Gastroesophageal sphincter (tissue), 4 donors: ENCODE data around the gene GFRA3. TPM values are rescaled to one million over a fixed set of nuclear protein-coding genes. Genes with fewer than 3 reads are reported as not detected.
"Not testable (repeated sequence)": the region's sequence is repeated elsewhere in the genome, so short reads cannot be mapped to it uniquely, and the experiment has no call there.

Source experiments
- ATAC-seq: fragments of 150-250 bp; one replicate; pipeline ENCODE4 v1.9.1; 2016; ENCODE audit warnings: mild to moderate bottlenecking, moderate library complexity
- H3K27ac ChIP-seq, 4 donors: fragments of 200-600 bp; sonication (generic) in 3 of 4; 1 replicate in 3 of 4; 2 replicates in 1 of 4; pipeline ENCODE4 v1.5.1; 2016 to 2019
- H3K27me3 ChIP-seq: fragments of 200-600 bp; sonication (generic); one replicate; pipeline ENCODE4 v1.5.1; 2019
- H3K36me3 ChIP-seq, 2 donors: fragments of 200-600 bp; sonication (generic); one replicate each; pipeline ENCODE4 v1.5.1; 2019; ENCODE audit warnings: control low read depth in 1 of 2
- H3K4me1 ChIP-seq, 3 donors: fragments of 200-600 bp; sonication (generic); 1 replicate in 2 of 3; 2 replicates in 1 of 3; pipeline ENCODE4 v1.5.1; 2016 to 2019; ENCODE audit warnings: control low read depth in 2 of 3
- H3K4me3 ChIP-seq, 2 donors: fragments of 200-600 bp; sonication (generic); one replicate each; pipeline ENCODE4 v1.5.1; 2019; ENCODE audit warnings: mild to moderate bottlenecking in 1 of 2, moderate library complexity in 1 of 2
- H3K9me3 ChIP-seq, 3 donors: fragments of 200-600 bp; sonication (generic); one replicate each; pipeline ENCODE4 v1.5.1; 2017 to 2019; ENCODE audit warnings: control low read depth in 2 of 3
- EP300 ChIP-seq: sonication (generic); formaldehyde crosslinking; IDR thresholded peaks from one replicate; pipeline ENCODE4 v1.6.1; 2017; ENCODE audit warnings: antibody characterized with exemption, mild to moderate bottlenecking
- POLR2A ChIP-seq, 2 donors: fragments of 450-650 bp; IDR thresholded peaks; one replicate each; pipeline ENCODE4 v1.6.1; 2017; ENCODE audit warnings: antibody characterized with exemption in 2 of 2, mild to moderate bottlenecking in 2 of 2, moderate library complexity in 1 of 2
- POLR2AphosphoS5 ChIP-seq: sonication (generic); formaldehyde crosslinking; IDR thresholded peaks from one replicate; pipeline ENCODE4 v1.6.1; 2017; ENCODE audit warnings: antibody characterized with exemption
- WGBS, 2 donors: methylation state at CpG; one replicate each; pipeline ENCODE4 v1.1.5; 2018; ENCODE audit warnings: low coverage in 1 of 2; 5-methylcytosine and 5-hydroxymethylcytosine counted together
- total RNA-seq, 4 donors: library from RNA; depleted of rRNA; stranded (reverse); fragments of >200 nt; gene quantifications; one replicate each; pipeline ENCODE4 v1.1.0, GENCODE V29; 2016
- TF ChIP-seq, protein P1 (sequence below), 4 experiments: fragments of 200-600 bp in 2 of 4; fragments of 450-650 bp in 2 of 4; sonication (generic) in 1 of 4; IDR thresholded peaks; one replicate each; pipeline ENCODE4 v1.5.1; 2017 to 2019; ENCODE audit warnings: antibody characterized with exemption in 4 of 4, mild to moderate bottlenecking in 2 of 4, moderate library complexity in 2 of 4

Gene GFRA3, protein sequence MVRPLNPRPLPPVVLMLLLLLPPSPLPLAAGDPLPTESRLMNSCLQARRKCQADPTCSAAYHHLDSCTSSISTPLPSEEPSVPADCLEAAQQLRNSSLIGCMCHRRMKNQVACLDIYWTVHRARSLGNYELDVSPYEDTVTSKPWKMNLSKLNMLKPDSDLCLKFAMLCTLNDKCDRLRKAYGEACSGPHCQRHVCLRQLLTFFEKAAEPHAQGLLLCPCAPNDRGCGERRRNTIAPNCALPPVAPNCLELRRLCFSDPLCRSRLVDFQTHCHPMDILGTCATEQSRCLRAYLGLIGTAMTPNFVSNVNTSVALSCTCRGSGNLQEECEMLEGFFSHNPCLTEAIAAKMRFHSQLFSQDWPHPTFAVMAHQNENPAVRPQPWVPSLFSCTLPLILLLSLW
- 1 to 10 TPM in 3 of 4 donors, under 1 TPM in 1; 0.40 to 6.4 (median 1.7) TPM for total RNA-seq

DNA sequence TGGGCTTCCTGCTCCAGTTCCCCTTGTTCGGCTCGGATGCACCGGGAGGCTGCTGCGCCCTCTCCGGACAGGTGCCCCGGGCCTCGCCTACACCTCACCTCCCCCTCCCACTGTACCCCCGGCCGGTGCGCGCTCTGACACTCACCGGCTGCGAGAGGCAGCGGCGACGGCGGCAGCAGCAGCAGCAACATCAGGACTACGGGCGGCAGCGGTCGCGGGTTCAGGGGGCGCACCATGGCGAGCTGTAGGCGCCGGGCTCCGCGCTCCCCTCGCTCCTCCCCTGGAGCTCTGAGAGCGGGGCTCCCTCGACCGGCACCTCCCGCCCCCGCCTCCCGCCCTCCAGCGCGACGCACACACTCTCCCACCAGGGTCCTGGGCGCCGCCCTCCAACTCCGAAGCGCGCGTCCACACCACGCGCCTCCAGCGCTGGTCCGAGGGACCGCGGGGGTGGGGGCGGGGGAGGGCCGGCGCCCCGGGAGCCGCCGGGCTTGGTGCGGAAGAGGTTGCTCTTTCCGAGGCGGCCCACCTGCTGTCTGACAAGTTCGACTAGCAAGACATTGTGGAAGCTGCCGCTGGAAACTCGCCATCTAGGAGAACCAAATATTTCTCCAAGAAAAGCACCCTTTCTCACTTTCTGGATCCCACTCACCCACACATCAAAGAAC is at the start of gene GFRA3:
Gene GFRA3 (minus strand): TSS at position 433 of the 665 bp plus-strand sequence. CDS start 197 bp downstream, at position 236.
- ATAC-seq = peak; percentile 10
- TF ChIP-seq, protein P1, sequence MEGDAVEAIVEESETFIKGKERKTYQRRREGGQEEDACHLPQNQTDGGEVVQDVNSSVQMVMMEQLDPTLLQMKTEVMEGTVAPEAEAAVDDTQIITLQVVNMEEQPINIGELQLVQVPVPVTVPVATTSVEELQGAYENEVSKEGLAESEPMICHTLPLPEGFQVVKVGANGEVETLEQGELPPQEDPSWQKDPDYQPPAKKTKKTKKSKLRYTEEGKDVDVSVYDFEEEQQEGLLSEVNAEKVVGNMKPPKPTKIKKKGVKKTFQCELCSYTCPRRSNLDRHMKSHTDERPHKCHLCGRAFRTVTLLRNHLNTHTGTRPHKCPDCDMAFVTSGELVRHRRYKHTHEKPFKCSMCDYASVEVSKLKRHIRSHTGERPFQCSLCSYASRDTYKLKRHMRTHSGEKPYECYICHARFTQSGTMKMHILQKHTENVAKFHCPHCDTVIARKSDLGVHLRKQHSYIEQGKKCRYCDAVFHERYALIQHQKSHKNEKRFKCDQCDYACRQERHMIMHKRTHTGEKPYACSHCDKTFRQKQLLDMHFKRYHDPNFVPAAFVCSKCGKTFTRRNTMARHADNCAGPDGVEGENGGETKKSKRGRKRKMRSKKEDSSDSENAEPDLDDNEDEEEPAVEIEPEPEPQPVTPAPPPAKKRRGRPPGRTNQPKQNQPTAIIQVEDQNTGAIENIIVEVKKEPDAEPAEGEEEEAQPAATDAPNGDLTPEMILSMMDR (IDR thresholded peaks at IDR 0.05) = no peak
- TF ChIP-seq POLR2A (IDR thresholded peaks at IDR 0.05) (no peak), POLR2AphosphoS5 (no peak), EP300 (no peak)
- H3K4me3 ChIP-seq = peak within 1 kb of the TSS in 1 of 2 donors; percentile 53
- peaks cover 0 to 12% (median 0%) of the 10 kb centered on the region in 3 donors for H3K4me1 ChIP-seq
- H3K27ac ChIP-seq = peak within 1 kb of the TSS in 3 of 4 donors; percentile 34 to 68 (median 41)
- H3K36me3 ChIP-seq = no peaks in the 10 kb centered on the region
- peaks cover 42% of the 10 kb centered on the region for H3K27me3 ChIP-seq
- WGBS, 2 donors = 13 to 17% methylated on average over 3 to 4 of the region's 62 CpGs
- H3K9me3 ChIP-seq = no peaks in the 10 kb centered on the region

DNA sequence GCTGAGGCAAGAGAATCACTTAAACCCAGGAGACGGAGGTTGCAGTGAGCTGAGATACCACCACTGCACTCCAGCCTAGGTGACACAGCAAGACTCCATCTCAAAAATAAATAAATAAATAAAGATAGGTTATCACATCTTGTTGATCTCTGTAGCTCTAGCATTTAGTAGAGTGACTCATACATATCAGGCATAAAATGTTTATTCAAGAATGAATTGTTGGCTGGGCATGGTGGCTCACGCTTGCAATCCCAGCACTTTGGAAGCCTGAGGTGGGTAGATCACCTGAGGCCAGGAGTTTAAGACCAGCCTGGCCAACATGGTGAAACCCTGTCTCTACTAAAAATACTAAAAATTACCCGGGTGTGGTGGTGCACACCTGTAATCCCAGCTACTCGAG is 43.8 kb upstream of the GFRA3 start:
- not testable (repeated sequence) for H3K27ac ChIP-seq, H3K27me3 ChIP-seq, H3K9me3 ChIP-seq, ATAC-seq, H3K36me3 ChIP-seq, H3K4me1 ChIP-seq, H3K4me3 ChIP-seq
- 89% methylated on average over 3 of the region's 4 CpGs; no CpG with 5 or more reads in 1 of the 2 donors for WGBS, 2 donors

DNA sequence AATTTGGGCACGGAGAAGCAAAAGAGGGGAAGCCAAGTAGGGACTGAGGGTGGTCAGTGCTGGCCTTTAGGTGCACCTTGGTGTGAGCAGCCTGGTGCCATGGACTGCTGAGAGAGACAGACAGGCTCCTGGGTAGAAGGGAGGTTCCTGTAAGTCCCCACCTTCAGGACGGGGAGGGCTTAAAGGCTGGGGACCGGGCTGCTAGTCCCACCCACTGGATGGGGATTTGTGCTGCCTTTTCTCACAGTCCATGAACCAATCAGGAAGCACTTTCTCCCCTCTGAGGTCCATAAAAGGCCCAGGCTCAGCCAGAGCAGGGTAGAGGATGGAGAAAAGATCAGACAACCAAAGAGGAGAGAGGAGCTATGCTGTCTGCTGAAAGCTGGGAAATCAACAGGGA is 41.9 kb upstream of the GFRA3 start:
- H3K4me1 ChIP-seq = no peaks in the 10 kb centered on the region
- no peaks in the 10 kb centered on the region for H3K36me3 ChIP-seq
- H3K27me3 ChIP-seq = peaks cover 8% of the 10 kb centered on the region
- no peak overlapping the region for H3K4me3 ChIP-seq
- TF ChIP-seq POLR2AphosphoS5 = no peak
- no peak for TF ChIP-seq POLR2A (IDR thresholded peaks at IDR 0.05)
- TF ChIP-seq, protein P1 (IDR thresholded peaks at IDR 0.05) = no peak
- TF ChIP-seq EP300 = no peak
- no peak overlapping the region for H3K27ac ChIP-seq
- no CpG with 5 or more reads among the region's 3 CpGs for WGBS, 2 donors
- no peak for ATAC-seq
- H3K9me3 ChIP-seq = no peaks in the 10 kb centered on the region

DNA sequence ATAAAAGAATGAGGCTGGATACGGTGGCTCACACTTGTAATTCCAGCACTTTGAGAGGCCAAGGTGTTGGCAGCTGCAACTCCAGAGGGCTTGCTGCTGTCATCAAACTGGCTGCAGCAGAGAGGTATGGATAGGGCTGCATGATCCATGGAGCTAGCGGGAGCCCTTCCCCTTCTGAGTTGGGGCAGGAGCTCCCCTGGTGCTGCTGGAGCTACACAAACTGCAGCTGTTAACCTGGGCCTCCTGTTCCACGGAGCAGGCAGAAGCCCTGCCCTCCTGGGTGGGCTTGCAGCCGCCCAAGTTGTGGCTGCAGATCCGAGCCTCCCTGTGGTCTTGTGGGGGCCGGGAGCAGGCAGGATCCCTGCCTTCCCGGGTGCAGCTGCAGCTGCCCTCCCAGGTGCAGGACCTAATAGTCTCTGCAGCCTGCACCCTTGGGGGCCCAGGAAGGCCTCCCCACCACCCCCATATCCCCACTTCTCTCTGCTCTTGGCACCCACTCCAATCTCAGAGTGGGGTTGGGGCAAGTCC is 41.4 kb upstream of the GFRA3 start:
- ATAC-seq = no peak
- TF ChIP-seq EP300 = no peak

DNA sequence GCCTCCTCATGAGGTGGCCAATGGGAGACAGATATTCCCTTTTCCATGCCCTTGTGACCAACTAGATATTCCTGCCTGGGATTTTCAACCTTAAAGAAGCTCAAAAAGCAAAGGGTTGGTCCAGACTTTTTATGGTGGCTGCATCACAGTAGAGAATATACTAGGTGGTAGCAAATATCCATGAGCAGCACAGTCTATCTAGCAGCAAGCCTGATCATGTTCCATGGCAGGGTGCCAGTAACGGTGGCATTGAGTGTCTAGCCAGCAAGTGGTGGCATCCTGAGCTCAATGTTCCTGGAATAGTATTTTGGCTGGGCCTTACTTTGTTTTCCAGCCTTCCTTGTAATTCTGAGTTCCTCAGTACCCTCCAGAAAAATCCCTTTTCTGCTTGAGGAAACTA is 31.4 kb upstream of the GFRA3 start:
- no peaks in the 10 kb centered on the region for H3K27me3 ChIP-seq
- H3K36me3 ChIP-seq = no peaks in the 10 kb centered on the region
- no peak overlapping the region for H3K4me3 ChIP-seq
- ATAC-seq = no peak
- WGBS, 2 donors = 50% methylated on average over 1 of the region's 1 CpG; no CpG with 5 or more reads in 1 of the 2 donors
- TF ChIP-seq POLR2A (IDR thresholded peaks at IDR 0.05) (no peak), EP300 (no peak), POLR2AphosphoS5 (no peak)
- TF ChIP-seq, protein P1 (IDR thresholded peaks at IDR 0.05) = no peak
- no peaks in the 10 kb centered on the region for H3K4me1 ChIP-seq
- H3K27ac ChIP-seq = no peak overlapping the region
- no peaks in the 10 kb centered on the region for H3K9me3 ChIP-seq

More for the DNA sequence above, 41.4 kb upstream of the GFRA3 start:
- no peak overlapping the region for H3K4me3 ChIP-seq
- no peaks in the 10 kb centered on the region for H3K9me3 ChIP-seq
- H3K27me3 ChIP-seq = peaks cover 8% of the 10 kb centered on the region
- H3K36me3 ChIP-seq = no peaks in the 10 kb centered on the region
- H3K4me1 ChIP-seq = no peaks in the 10 kb centered on the region
- WGBS, 2 donors = 71 to 100% methylated on average over 1 of the region's 7 CpGs
- H3K27ac ChIP-seq = no peak overlapping the region
